SK-N-SH treated with all-trans-retinoic acid at 6 μM for 48 hours (cell line): ENCODE results near the gene PRKCB.

Source experiments
- BACH2 ChIP-seq: fragments of 250-450 bp; sonication (Bioruptor Pico); IDR thresholded peaks from 2 replicates; pipeline ENCODE4 v1.9.0; 2021; ENCODE audit warnings: mild to moderate bottlenecking, borderline replicate concordance
- ESRRG ChIP-seq: fragments of 250-450 bp; sonication (Bioruptor Pico); IDR thresholded peaks from 2 replicates; pipeline ENCODE4 v1.6.1; 2021; ENCODE audit warnings: mild to moderate bottlenecking
- RARB ChIP-seq: fragments of 250-450 bp; sonication (Bioruptor Pico); IDR thresholded peaks from 2 replicates; pipeline ENCODE4 v1.8.0; 2021; ENCODE audit warnings: mild to moderate bottlenecking, moderate library complexity
- TOX ChIP-seq: fragments of 250-450 bp; sonication (Bioruptor Pico); IDR thresholded peaks from 2 replicates; pipeline ENCODE4 v1.8.0; 2021; ENCODE audit warnings: mild to moderate bottlenecking, moderate library complexity, borderline replicate concordance
- ZNF8 ChIP-seq: fragments of 450-650 bp; formaldehyde crosslinking; IDR thresholded peaks from 2 replicates; pipeline ENCODE4 v1.5.0; 2020; ENCODE audit warnings: mild to moderate bottlenecking, moderate library complexity
- TF ChIP-seq, protein P1 (sequence below): fragments of 250-450 bp; sonication (Bioruptor Pico); IDR thresholded peaks from 2 replicates; pipeline ENCODE4 v1.5.0; 2020; ENCODE audit warnings: mild to moderate bottlenecking, moderate library complexity
- TF ChIP-seq, protein P2 (sequence below): fragments of 250-450 bp; sonication (Bioruptor Pico); IDR thresholded peaks from 2 replicates; pipeline ENCODE4 v1.8.0; 2020; ENCODE audit warnings: mild to moderate bottlenecking, moderate library complexity, borderline replicate concordance
- TF ChIP-seq, protein P3 (sequence below): fragments of 250-450 bp; sonication (Bioruptor Pico); IDR thresholded peaks from 2 replicates; pipeline ENCODE4 v1.5.1; 2021; ENCODE audit warnings: mild to moderate bottlenecking, moderate library complexity
- TF ChIP-seq, protein P4 (sequence below): fragments of 250-450 bp; sonication (Bioruptor Pico); IDR thresholded peaks from 2 replicates; pipeline ENCODE4 v1.5.1; 2020; ENCODE audit warnings: low read depth, mild to moderate bottlenecking, moderate library complexity

DNA sequence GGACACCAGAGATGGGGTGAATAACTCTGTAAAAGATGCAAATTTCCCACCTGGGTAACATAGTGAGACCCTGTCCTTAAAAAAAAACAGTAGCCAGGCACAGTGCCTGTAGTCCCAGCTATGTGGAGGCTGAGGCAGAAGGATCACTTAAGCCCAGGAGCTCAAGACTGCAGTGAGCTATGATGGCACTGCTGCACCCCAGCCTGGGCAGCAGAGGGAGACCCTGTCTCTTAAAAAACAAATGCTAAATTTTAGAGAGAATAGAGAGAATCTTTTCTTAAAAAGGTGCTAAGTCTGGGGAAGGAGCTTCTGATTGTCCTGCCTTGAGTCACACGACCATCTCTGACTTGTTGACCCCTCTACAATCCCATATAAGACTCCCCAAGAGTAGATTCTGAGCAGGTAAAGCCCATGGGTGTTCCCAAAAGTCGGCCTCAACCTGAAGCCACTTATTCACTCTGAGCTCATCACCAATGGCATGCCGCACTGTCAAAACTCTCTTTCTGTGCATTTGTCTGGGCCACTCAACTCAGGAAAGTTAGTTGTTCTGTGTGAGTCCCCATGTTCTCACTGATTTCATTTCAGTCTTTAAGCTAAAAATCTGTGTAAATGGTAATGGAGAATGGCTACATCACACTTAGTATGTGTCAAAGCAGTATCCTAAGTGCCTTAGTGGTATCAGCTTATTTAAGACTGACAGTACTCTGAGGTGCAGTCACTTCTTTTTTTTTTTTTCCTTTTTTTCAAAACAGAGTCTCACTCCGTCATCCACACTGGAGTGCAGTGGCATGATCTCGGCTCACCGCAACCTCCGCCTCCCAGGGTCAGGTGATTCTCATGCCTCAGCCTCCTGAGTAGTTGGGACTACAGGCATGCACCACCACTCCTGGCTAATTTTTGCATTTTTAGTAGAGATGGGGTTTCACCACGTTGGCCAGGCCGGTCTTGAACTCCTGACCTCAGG is 41.6 kb downstream of the PRKCB start:
- TF ChIP-seq TOX (no peak), ESRRG (no peak), RARB (CRISPR knock-in tag) (no peak), BACH2 (CRISPR knock-in tag) (no peak), ZNF8 (CRISPR knock-in tag) (no peak)
- TF ChIP-seq, protein P1, sequence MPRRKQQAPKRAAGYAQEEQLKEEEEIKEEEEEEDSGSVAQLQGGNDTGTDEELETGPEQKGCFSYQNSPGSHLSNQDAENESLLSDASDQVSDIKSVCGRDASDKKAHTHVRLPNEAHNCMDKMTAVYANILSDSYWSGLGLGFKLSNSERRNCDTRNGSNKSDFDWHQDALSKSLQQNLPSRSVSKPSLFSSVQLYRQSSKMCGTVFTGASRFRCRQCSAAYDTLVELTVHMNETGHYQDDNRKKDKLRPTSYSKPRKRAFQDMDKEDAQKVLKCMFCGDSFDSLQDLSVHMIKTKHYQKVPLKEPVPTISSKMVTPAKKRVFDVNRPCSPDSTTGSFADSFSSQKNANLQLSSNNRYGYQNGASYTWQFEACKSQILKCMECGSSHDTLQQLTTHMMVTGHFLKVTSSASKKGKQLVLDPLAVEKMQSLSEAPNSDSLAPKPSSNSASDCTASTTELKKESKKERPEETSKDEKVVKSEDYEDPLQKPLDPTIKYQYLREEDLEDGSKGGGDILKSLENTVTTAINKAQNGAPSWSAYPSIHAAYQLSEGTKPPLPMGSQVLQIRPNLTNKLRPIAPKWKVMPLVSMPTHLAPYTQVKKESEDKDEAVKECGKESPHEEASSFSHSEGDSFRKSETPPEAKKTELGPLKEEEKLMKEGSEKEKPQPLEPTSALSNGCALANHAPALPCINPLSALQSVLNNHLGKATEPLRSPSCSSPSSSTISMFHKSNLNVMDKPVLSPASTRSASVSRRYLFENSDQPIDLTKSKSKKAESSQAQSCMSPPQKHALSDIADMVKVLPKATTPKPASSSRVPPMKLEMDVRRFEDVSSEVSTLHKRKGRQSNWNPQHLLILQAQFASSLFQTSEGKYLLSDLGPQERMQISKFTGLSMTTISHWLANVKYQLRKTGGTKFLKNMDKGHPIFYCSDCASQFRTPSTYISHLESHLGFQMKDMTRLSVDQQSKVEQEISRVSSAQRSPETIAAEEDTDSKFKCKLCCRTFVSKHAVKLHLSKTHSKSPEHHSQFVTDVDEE (CRISPR knock-in tag), result no peak
- TF ChIP-seq, protein P2, sequence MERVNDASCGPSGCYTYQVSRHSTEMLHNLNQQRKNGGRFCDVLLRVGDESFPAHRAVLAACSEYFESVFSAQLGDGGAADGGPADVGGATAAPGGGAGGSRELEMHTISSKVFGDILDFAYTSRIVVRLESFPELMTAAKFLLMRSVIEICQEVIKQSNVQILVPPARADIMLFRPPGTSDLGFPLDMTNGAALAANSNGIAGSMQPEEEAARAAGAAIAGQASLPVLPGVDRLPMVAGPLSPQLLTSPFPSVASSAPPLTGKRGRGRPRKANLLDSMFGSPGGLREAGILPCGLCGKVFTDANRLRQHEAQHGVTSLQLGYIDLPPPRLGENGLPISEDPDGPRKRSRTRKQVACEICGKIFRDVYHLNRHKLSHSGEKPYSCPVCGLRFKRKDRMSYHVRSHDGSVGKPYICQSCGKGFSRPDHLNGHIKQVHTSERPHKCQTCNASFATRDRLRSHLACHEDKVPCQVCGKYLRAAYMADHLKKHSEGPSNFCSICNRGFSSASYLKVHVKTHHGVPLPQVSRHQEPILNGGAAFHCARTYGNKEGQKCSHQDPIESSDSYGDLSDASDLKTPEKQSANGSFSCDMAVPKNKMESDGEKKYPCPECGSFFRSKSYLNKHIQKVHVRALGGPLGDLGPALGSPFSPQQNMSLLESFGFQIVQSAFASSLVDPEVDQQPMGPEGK, result no peak
- TF ChIP-seq, protein P3, sequence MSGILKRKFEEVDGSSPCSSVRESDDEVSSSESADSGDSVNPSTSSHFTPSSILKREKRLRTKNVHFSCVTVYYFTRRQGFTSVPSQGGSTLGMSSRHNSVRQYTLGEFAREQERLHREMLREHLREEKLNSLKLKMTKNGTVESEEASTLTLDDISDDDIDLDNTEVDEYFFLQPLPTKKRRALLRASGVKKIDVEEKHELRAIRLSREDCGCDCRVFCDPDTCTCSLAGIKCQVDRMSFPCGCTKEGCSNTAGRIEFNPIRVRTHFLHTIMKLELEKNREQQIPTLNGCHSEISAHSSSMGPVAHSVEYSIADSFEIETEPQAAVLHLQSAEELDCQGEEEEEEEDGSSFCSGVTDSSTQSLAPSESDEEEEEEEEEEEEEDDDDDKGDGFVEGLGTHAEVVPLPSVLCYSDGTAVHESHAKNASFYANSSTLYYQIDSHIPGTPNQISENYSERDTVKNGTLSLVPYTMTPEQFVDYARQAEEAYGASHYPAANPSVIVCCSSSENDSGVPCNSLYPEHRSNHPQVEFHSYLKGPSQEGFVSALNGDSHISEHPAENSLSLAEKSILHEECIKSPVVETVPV (CRISPR knock-in tag), result no peak
- TF ChIP-seq, protein P4, sequence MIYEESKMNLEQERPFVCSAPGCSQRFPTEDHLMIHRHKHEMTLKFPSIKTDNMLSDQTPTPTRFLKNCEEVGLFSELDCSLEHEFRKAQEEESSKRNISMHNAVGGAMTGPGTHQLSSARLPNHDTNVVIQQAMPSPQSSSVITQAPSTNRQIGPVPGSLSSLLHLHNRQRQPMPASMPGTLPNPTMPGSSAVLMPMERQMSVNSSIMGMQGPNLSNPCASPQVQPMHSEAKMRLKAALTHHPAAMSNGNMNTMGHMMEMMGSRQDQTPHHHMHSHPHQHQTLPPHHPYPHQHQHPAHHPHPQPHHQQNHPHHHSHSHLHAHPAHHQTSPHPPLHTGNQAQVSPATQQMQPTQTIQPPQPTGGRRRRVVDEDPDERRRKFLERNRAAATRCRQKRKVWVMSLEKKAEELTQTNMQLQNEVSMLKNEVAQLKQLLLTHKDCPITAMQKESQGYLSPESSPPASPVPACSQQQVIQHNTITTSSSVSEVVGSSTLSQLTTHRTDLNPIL (CRISPR knock-in tag), result no peak
